ENCODE data around the gene EIF4E2.

Gene EIF4E2

DNA sequence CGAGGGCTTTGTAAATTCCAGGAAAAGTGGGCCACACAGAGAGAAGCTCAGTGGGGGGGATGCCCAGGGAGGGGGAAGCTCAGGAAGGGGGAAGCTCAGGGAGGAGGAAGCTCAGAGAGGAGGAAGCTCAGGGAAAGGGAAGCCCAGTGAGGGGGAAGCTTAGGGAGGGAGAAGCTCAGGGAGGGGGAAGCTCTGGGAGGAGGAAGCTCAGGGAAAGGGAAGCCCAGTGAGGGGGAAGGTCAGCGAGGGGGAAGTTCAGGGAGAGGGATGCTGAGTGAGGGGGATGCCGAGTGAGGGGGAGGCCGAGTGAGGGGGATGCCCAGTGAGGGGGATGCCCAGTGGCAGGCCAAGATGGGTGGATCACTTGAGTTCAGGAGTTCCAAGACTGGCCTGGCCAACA is 11.8 kb upstream of the EIF4E2 start:
- no peak for DNase-seq (ENCODE audit: low read depth, low spot score)

DNA sequence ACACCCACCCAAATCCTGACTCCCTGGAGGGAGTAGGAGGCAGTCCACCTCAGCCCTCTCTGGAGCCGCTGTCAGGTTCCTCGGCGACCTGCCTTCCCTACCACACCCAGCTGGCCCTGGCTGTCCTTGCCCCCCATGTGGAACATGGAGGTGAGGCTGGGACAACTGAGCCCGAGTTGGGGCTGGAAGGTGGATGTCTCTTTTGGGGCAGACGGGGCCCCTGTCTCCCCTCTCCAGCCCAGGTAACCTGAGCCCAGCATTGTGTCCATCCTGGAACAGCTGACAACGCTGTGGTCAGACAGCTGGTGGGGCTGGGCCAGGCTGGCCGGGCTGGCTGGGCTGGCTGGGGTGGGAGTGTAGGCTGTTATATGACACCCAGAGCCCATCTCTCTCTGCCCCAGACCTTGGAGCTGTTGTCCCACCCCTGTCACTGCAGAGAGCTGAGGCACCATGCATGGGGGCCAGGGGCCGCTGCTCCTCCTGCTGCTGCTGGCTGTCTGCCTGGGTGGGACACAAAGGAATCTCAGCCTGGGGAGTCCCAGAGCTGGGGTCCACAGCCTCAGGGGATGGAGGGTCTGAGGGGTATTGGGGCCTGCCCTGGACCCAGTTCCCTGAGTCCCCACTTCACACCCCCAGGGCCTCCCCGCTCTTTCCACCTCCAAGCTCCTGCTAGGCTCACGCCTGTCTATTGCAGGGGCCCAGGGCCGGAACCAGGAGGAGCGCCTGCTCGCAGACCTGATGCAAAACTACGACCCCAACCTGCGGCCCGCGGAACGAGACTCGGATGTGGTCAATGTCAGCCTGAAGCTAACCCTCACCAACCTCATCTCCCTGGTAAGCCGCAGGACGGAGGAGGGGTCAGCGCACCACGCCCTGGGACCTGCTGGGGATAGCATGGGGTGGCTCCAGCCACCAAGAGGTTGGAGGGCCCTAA is 10.9 kb upstream of the EIF4E2 start, which contains the start of gene CHRNG:
CHRNG (plus strand) TSS at position 395 of the 934 bp plus-strand sequence; CDS start at position 451, 56 bp downstream.
- no peak for DNase-seq (ENCODE audit: low read depth, low spot score)

DNA sequence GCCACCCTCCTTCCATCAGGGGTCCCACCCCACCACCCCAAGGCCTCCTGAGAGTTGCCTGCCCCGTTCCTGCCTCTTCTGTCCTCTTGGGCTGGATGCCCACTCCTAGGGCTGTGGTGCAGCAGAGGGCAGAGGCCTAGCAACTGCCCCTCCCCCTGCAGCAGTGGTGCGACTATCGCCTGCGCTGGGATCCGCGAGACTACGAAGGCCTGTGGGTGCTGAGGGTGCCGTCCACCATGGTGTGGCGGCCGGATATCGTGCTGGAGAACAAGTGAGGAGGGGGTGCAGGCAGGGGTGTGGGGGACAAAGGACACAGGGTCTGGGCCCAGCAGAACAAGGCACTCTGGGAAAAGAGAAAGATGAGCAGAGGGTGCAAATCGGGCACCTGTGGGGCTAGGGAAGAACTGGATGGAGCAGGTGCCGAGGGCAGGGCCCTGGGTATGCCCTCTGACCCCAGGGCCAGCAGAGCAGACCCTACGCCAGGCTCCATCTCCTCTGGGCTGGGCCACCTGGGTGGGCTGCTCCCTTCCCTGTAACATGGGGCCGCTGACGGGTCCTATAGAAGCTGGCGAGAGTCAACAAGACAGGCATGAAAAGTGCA is 9.9 kb upstream of the EIF4E2 start:
- no peak for DNase-seq (ENCODE audit: low read depth, low spot score)

DNA sequence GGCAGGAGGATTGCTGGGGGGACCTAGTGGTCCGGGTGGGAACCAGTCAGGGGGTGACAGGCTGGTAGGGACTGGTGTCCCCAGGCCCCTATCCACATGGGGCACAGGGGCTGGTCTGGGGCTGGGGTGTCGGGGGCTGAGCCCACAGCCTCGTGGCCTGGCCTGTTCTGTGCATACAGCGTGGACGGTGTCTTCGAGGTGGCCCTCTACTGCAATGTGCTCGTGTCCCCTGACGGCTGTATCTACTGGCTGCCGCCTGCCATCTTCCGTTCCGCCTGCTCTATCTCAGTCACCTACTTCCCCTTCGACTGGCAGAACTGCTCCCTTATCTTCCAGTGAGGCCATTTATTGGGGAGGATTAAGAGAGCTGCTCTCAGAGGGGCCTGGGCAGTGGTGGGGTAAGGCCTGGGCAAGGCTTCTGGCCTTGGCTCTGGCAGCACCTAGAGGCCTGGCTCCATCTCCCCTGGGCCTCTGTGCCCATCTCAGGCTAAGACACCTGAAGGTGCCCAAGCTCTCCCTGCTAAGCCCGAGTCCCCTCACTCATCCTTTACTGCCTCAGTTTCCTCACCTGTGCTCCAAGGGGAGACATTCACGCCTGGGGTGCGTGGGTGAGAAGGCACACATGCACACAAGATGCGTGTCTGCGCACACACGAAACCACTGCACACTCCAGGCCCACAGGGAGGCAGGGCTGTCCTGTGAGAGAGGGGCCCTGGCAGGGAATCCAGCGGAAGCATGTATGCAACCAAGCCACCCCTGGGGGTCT is 9.1 kb upstream of the EIF4E2 start:
- DNase-seq (ENCODE audit: low read depth, low spot score), result no peak

DNA sequence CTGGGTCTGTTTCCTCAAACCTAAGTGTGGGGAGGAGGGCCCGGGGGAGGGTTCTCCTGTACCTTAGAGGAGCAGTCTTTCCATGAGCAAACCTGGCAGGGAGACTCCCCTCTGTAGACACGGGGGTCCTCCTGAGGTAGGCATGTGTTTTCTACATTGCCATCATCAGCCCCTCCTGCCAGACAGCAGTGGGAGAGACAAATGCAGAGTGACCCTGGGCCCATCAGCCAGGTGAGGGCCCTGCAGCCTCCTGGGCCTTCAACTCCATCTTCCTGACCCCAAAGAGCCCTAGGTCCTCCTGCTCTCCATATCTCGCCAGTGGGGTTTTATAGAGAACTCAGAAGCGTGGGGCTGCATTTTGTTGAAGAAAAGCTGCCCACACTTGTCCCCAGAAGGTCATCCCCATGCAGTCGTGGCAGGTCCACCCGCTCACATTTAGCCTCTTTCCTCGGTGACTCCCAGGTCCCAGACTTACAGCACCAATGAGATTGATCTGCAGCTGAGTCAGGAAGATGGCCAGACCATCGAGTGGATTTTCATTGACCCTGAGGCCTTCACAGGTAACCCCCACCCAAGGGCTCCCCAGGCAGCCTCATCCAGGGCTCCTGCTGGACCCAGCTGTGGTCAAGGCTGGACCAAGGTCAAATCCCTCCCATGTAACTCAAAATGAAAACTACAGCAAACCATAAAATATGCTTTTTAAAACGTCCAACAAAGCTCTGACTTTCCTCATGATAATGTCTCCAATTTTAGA is 8.4 kb upstream of the EIF4E2 start:
- DNase-seq (ENCODE audit: low read depth, low spot score), result no peak

DNA sequence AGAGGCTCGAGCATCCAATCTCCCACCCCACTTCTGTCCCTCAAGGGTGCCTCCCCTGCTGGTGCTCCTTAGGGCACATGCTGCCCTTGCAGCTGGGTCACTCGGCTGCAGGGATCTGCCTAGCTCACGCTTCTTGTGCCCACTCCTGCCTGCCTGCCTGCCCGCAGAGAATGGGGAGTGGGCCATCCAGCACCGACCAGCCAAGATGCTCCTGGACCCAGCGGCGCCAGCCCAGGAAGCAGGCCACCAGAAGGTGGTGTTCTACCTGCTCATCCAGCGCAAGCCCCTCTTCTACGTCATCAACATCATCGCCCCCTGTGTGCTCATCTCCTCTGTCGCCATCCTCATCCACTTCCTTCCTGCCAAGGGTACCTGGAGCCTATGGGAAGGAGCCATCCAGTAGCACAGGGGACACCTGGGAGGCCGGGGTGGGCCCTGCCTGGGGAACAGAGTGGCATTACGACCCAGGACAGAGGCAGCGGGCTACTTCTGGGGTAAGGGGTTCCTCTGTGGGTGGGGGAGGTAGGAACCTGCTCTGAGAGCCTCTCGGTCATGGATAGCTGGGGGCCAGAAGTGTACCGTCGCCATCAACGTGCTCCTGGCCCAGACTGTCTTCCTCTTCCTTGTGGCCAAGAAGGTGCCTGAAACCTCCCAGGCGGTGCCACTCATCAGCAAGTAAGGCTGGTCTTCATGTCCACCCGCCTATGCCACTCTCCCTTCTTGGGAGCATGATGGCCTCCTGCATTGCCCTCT is 7.6 kb upstream of the EIF4E2 start:
- no peak for DNase-seq (ENCODE audit: low read depth, low spot score)

DNA sequence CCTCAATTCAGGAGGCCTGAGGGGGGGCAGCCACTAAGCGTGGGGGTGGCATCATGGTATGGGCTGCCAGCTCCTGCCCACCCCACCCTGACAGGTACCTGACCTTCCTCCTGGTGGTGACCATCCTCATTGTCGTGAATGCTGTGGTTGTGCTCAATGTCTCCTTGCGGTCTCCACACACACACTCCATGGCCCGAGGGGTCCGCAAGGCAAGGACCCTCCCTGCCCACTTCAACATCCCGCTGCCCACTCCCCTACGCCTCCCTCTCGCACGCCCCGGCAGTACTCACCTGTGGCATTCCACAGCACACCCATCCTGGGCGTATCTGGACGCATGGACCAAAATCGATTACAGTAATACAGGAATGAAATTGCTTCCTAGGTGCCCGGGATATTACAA is 7.0 kb upstream of the EIF4E2 start:
- no peak for DNase-seq (ENCODE audit: low read depth, low spot score)

DNA sequence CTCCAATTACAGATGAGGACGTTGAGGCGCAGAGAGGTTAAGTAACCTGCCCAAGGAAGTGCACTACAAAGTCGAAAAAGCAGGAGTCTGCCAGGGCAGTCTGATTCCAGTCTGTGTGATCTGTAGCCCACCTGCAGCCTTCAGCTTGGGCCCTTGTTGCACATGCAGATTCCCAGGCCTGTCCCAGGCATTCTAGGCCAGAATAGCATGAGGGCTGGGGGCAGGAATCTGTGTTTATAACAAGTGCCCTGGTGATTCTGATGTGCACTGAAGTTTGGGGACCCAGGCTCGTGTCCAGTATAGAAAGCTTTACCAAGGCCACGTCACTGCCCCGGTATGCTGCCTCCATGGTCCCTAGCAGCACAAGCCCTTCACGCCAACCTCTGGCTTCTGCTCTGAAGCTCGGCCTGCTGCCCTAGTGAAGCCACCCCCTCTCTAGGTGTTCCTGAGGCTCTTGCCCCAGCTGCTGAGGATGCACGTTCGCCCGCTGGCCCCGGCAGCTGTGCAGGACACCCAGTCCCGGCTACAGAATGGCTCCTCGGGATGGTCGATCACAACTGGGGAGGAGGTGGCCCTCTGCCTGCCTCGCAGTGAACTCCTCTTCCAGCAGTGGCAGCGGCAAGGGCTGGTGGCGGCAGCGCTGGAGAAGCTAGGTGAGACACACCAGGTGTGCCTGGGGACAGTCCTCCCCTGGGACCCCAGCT is 6.4 kb upstream of the EIF4E2 start:
- no peak for DNase-seq (ENCODE audit: low read depth, low spot score)

DNA sequence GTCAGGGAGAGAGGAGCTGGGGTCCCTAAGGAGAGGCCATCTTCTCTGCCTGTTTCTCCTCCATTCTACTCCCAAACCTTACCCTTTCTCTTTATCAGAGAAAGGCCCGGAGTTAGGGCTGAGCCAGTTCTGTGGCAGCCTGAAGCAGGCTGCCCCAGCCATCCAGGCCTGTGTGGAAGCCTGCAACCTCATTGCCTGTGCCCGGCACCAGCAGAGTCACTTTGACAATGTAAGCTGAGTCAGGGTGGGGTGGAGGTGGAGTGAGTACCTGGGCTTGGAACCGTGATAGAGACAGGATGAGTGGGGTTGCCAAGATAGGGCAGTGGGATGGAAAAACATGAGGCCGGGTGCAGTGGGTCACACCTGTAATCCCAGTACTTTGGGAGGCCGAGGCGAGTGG is 5.8 kb upstream of the EIF4E2 start:
- DNase-seq (ENCODE audit: low read depth, low spot score), result no peak

DNA sequence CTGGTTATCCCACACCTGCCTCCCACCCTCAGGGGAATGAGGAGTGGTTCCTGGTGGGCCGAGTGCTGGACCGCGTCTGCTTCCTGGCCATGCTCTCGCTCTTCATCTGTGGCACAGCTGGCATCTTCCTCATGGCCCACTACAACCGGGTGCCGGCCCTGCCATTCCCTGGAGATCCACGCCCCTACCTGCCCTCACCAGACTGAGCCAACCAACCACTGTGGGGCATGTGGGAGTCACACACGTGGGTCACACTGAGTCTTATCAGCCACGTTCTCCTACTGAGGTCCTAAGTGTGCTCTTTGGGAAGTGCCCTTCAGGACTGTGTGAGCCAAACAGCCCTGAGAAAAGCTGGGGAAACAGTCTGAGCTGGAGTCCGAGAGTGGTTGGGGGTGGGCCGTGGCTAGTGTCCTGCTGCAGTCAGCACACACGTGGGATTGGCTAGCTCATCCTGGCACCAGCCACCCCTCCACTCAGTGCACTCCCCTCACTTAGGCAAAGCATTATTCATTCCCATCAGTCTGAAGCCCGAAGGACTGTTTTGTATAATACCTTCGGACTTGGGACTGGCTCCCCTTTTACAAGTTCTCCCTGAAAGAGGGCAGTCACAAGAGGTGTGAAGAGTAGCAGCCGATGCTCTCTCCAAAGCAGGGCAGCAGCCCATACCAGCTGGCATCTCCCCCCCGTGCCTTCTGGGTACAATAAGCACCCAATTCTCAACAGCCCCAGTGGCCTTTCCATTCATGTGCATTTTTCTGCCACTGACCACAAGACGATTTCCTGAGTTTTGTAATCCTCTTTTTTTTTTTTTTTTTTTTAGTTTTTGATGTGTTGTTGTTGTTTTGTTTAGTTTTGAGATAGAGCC is 4.7 kb upstream of the EIF4E2 start:
- no peak for DNase-seq (ENCODE audit: low read depth, low spot score)

DNA sequence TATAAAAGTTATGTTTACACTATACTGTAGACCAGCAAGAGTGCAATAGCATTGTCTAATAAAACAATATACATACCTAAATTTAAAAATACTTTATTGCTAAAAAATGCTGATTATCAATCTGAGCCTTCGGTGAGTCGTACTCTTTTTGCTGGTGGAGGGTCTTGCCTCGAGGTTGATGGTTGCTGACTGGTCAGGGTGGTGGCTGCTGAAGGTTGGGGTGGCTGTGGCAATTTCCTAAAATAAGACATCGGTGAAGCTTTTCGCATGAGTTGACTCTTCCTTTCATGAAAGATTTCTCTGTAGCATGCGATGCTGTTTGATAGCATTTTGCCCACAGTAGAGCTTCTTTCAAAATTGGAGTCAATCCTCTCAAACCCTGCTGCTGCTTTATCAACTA is 2.5 kb upstream of the EIF4E2 start:
- DNase-seq (ENCODE audit: low read depth, low spot score), result no peak

DNA sequence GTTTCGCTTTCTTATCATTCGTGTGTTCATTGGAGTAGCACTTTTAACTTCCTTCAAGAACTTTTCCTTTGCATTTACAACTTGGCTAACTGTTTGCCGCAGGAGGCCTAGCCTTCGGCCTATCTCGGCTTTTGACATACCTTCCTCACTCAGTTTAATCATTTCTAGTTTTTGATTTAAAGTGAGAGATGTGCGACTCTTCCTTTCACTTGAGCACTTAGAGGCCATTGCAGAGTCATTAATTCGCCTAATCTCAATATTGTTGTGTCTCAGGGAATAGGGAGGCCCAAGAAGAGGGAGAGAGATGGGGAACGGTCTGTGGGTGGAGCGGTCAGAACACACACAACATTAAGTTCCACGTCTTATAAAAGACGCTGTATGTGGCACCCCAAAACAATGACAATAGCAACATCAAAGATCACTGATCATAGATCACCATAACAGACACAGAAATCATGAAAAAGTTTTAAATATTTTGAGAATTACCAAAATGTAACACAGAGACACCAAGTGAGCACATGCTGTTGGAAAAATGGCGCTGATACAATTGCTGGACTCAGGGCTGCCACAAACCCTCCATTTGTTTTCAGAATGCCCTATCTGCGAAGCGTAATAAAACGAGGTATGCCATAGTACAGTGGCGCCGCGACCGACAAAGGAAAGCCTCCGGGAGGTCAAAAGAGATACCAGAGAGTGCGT is 685 bp upstream of the EIF4E2 start:
- DNase-seq (ENCODE audit: low read depth, low spot score), result no peak

DNA sequence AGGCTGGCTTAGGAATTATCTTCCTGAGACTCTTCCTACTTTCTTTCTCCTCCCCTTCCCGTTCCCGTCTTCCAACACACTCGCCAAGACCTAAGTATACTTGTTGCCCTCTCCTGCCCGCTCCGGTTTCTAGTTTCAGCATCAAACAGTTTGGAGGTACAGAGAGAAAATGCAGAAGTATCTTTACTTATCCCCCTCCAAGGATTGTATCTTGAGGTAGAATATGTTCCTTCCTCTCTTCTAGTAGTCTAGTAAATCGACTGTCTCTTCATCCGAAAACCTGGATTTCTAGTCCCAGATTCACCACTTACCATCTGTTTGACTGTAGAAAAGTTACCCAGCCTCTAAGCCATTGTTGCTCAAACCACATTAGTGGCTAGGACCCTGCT is 755 bp downstream of the EIF4E2 start:
- no peak for DNase-seq (ENCODE audit: low read depth, low spot score)

DNA sequence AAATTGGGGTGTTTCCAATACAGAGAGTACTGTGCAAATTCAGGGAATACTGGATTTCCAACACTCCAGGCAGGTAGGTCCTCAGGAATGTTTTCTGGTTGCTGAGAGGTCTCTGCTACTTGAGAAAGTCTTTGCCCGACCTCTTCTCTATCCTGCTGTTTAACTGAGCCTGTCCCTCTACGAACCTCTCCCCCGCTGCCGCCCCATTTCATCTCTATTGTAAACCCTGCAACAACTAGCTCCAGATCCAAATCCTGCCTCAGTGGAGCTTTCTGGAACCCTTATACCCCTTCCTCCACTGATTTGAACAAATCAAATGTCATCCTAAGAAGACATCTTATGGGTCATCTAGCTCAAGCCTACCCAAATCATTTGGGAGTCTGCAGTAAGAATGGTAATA is 1.3 kb downstream of the EIF4E2 start:
- no peak for DNase-seq (ENCODE audit: low read depth, low spot score)

DNA sequence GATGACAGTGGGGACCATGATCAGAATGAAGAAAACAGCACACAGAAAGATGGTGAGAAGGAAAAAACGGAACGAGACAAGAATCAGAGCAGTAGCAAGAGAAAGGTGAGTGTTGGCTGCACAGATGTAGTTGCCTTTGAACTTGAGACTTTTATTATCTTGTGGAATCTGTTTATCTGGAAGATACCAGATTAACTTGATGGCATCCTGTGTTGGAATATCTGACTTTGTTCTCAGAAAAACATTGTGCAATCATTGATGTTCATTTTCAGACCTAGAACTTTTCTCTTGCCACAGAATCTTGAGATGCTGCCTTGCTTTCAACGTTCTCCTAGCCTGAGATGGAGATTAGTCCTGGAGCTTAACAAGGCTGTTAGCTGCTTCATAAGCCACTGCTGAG is 5.9 kb downstream of the EIF4E2 start:
- no peak for DNase-seq (ENCODE audit: low read depth, low spot score)

DNA sequence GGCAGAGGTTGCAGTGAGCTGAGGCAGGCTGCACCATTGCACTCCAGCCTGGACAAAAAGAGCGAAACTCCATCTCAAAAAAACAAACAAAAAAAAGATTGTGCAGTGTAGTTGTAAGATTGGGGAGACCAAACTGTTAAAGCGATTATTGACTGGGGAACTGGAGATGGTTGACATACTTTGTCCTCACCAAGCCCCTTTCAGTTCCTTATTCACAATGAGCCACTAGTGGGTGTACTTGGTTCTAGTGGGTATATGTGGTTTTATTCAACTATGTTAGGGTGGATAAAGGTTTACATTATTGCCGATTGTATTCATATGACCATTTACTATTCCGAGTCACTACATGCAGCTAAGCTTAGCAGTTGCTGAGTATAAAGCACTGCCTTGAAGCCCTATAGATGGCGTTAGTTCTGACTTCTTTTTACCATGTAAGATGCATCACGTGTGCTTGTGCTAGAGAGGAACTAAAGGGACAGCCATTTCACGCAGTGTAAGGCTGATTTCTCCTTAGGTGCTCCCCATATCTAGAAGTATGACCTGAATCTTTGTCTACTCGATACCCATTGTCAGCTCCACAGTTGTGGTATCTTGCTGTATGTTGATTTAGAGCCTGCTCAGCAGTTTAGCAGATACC is 12.1 kb downstream of the EIF4E2 start:
- no peak for DNase-seq (ENCODE audit: low read depth, low spot score)

DNA sequence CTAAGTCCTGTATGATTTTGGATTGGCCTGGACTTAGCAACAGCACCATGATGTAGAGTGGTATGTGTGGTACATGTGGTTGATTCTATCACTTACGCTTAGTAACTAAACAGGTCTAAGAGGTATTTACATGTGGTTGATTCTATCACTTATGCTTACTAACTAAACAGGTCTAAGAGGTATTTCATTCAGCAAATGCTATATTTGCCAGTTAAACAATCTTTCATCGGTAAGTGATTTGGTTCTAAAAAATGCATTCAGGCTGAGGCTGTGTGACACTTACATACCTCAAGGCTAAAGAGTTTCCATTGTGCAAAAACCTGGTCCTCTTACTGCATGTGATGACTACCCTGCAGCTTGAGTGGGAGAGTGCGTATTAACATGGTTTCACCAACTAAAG is 13.1 kb downstream of the EIF4E2 start:
- DNase-seq (ENCODE audit: low read depth, low spot score), result no peak

DNA sequence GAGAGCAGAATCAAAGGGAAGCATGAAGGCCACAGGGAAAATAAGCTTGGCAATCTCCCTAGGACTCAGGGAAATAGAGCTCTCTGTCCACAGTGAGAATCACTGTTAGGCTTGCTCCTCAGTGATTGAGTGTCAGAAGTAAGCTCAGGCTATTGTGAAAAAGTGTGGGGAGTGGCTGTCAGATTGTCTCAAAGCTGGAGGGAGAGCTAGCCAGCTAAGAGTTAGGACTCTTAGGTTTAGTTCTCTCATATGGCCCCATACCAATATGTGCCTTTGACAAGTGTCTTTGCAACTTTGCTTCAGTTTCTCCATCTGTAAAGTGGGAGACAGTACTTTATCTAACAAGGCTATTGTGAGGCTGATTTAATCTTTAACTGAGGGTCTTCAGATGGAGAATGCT is 17.2 kb downstream of the EIF4E2 start:
- DNase-seq (ENCODE audit: low read depth, low spot score), result no peak

All from activated CD4-positive, CD25-positive, alpha-beta regulatory T cell treated with anti-CD3 and anti-CD28 coated beads, Interleukin-2, amount 50 U/mL, for 16 hours (primary cell).